Endothelial cell of umbilical vein (primary cell): ENCODE results near the gene CDK17. TPM values are rescaled to one million over a fixed set of nuclear protein-coding genes. Genes with fewer than 3 reads are reported as not detected.
"Not testable (repeated sequence)": the region's sequence is repeated elsewhere in the genome, so short reads cannot be mapped to it uniquely, and the experiment has no call there.

ENCODE experiments used
- BruUV-seq: library from RNA; stranded (reverse); fragments of 400-500 nt; replicated peaks from 2 replicates; lab custom pipeline; 2021; lab: Mats Ljungman, UMichigan
- CTCF ChIA-PET: fragments of 300-600, 350-600 bp; sonication (Branson Sonifier 250); formaldehyde crosslinking; loops from one replicate; lab custom pipeline; 2021; ENCODE audit warnings: antibody characterized with exemption, inconsistent platforms; lab: Charles Lee
- POLR2A ChIA-PET: fragments of 300-600, 350-600 bp; sonication (Branson Sonifier 250); formaldehyde crosslinking; loops from one replicate; lab custom pipeline; 2021; ENCODE audit warnings: antibody characterized with exemption, inconsistent platforms; lab: Charles Lee
- DNase-seq: peaks from one replicate; pipeline ENCODE4 v3.0.0-alpha.2; 2011; ENCODE audit warnings: low read depth, low spot score
- FAIRE-seq: peaks from 2 replicates; lab custom pipeline; 2011; peaks lifted over from hg19 to GRCh38; lab: Jason Lieb, UNC
- H2AFZ ChIP-seq: 2 replicates; pipeline ENCODE4 v1.6.0; 2012; ENCODE audit warnings: low read depth, low read length, control low read depth, inconsistent platforms
- H3K27ac ChIP-seq: 2 replicates; pipeline ENCODE4 v1.5.1; 2011; ENCODE audit warnings: low read depth, mild to moderate bottlenecking, control low read depth, low read length, moderate library complexity; ENCODE audit not compliant: insufficient read depth
- H3K27me3 ChIP-seq, 2 experiments: 2 replicates each; pipeline versions ENCODE4 v1.6.0 to v1.6.1; 2011; ENCODE audit warnings: low read length in 2 of 2, mixed read lengths in 1 of 2; ENCODE audit not compliant: control insufficient read depth in 2 of 2, insufficient read depth in 2 of 2
- H3K36me3 ChIP-seq, 2 experiments: 2 replicates in 1 of 2; 3 replicates in 1 of 2; pipeline ENCODE4 v1.5.1; 2011; ENCODE audit warnings: low read length in 2 of 2, mild to moderate bottlenecking in 1 of 2, moderate library complexity in 1 of 2; ENCODE audit not compliant: control insufficient read depth in 2 of 2, insufficient read depth in 2 of 2; ENCODE audit errors: extremely low read depth in 1 of 2
- H3K4me1 ChIP-seq: 3 replicates; pipeline ENCODE4 v1.5.1; 2011; ENCODE audit warnings: mild to moderate bottlenecking, low read length; ENCODE audit not compliant: control insufficient read depth, insufficient read depth; ENCODE audit errors: extremely low read depth
- H3K4me2 ChIP-seq: 2 replicates; pipeline ENCODE4 v1.6.1; 2011; ENCODE audit warnings: low read length, control low read depth, mixed read lengths; ENCODE audit not compliant: insufficient read depth
- H3K4me3 ChIP-seq, 3 experiments: fragments of 200-600 bp in 1 of 3; sonication (generic), shearing (Covaris generic) in 1 of 3; replicated peaks in 1 of 3; 2 replicates each; pipeline ENCODE4 v1.5.1; 2011 to 2016; ENCODE audit warnings: control low read depth in 3 of 3, low read length in 3 of 3, mild to moderate bottlenecking in 2 of 3, inconsistent platforms in 1 of 3, low read depth in 1 of 3, moderate library complexity in 1 of 3; ENCODE audit not compliant: insufficient read depth in 1 of 3
- H3K79me2 ChIP-seq: 2 replicates; pipeline ENCODE4 v1.6.0; 2012; ENCODE audit warnings: low read length, inconsistent platforms; ENCODE audit not compliant: control insufficient read depth, insufficient read depth
- H3K9ac ChIP-seq: replicated peaks from 2 replicates; pipeline ENCODE3; 2011; ENCODE audit warnings: low read length, control low read depth; ENCODE audit not compliant: insufficient read depth; ENCODE audit errors: extremely low read depth
- H3K9me1 ChIP-seq: replicated peaks from 3 replicates; pipeline ENCODE4 v1.6.0; 2011; ENCODE audit warnings: mild to moderate bottlenecking, low read length; ENCODE audit not compliant: control insufficient read depth, insufficient read depth; ENCODE audit errors: extremely low read depth
- H3K9me3 ChIP-seq: replicated peaks from 2 replicates; pipeline ENCODE4 v1.5.1; 2012; ENCODE audit warnings: low read length, inconsistent platforms; ENCODE audit not compliant: control insufficient read depth, insufficient read depth
- H4K20me1 ChIP-seq: replicated peaks from 2 replicates; pipeline ENCODE3; 2011; ENCODE audit warnings: mild to moderate bottlenecking, low read length; ENCODE audit not compliant: control insufficient read depth, insufficient read depth; ENCODE audit errors: extremely low read depth
- FOS ChIP-seq: IDR thresholded peaks from 2 replicates; pipeline ENCODE4 v1.6.1; 2011; ENCODE audit warnings: mild to moderate bottlenecking, low read length, moderate library complexity, borderline replicate concordance; ENCODE audit not compliant: insufficient read depth
- JUN ChIP-seq: IDR thresholded peaks from 2 replicates; pipeline ENCODE4 v1.6.1; 2011; ENCODE audit warnings: borderline replicate concordance, low read depth; ENCODE audit not compliant: insufficient read length, insufficient read depth
- POLR2AphosphoS5 ChIP-seq: IDR thresholded peaks from 2 replicates; pipeline ENCODE4 v1.6.1; 2012; ENCODE audit warnings: low read depth, mild to moderate bottlenecking, control low read depth, low read length, moderate library complexity; ENCODE audit not compliant: insufficient read depth
- dilution Hi-C: fragments of 300-500 bp; cut with MboI; formaldehyde crosslinking; loops from one replicate; pipeline ENCODE4 v1.15.0; 2019; ENCODE audit warnings: low sequenced_read_pairs; ENCODE audit not compliant: extremely low pct_ligation_motif_present
- intact Hi-C: fragments of 100-400 bp; cut with micrococcal nuclease; formaldehyde crosslinking; loops from one replicate; pipeline ENCODE4 v1.10.0; 2022
- polyA plus RNA-seq, 4 experiments: library from polyadenylated mRNA; depleted of rRNA in 3 of 4; stranded (reverse) in 3 of 4; unstranded in 1 of 4; fragments of >200 nt; gene quantifications; 2 replicates each; pipeline versions ENCODE4 v1.2.1 to v1.2.3, GENCODE V29; 2011 to 2012; ENCODE audit warnings: missing spikeins in 1 of 4
- total RNA-seq: library from RNA; stranded (reverse); gene quantifications from 2 replicates; pipeline ENCODE4 v1.2.3, GENCODE V29; 2021

Gene CDK17
- total and polyA plus RNA-seq, 2 donors (not counting 3 experiments of a cell fraction or from before 2014, with no cell fraction given): 61.1 to 176 TPM

DNA sequence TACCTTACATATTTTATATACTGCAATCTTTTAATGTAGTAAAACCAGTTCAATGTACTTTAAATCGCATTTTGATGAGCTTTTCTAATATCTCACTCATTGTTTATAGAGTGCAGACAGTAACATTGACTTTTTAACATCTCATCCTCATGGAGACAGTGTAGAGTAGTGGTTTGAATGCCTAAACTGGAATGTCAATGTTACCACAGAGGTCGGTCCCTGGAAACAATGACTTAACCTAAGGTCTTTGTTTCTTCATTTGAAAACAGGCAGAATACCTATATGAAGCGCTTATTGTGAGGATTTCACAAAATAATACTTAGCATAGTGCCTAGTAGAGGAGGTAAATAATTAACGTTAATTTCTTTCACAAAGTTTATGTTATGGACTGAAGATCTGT, 5.0 kb downstream of the CDK17 start:
- peaks cover 51% of the 10 kb centered on the region for H3K4me1 ChIP-seq
- FAIRE-seq (no peak), DNase-seq (peak; percentile 17)
- H3K9me3 ChIP-seq: no peaks in the 10 kb centered on the region
- BruUV-seq: no TSS peak
- dilution Hi-C loops: no loop called here
- H3K4me2 ChIP-seq: peak overlapping the region; percentile 99
- TF ChIP-seq JUN: no peak
- no peak for TF ChIP-seq FOS
- CTCF ChIA-PET: no interaction called here
- H2AFZ ChIP-seq: no peak overlapping the region
- H3K79me2 ChIP-seq: peaks cover 99% of the 10 kb centered on the region
- H3K27me3 ChIP-seq: no peaks in the 10 kb centered on the region
- no peaks in the 10 kb centered on the region for H3K9me1 ChIP-seq
- H3K27ac ChIP-seq: peak overlapping the region; percentile 94
- peak overlapping the region in 2 of 3 experiments; percentile 77 to 98 for H3K4me3 ChIP-seq
- intact Hi-C loops: loop anchor here (5.0 kb wide), 2 partner anchors 103 to 133 kb away; no protein-coding TSS in a partner anchor
- peaks cover 6% of the 10 kb centered on the region for H4K20me1 ChIP-seq
- POLR2A ChIA-PET: interaction anchor here (1.2 kb wide), 1 partner anchor 43 kb away, joined by 3 read pairs; no protein-coding TSS in a partner anchor
- H3K36me3 ChIP-seq: no peaks in the 10 kb centered on the region
- peak overlapping the region; percentile 99 for H3K9ac ChIP-seq

DNA sequence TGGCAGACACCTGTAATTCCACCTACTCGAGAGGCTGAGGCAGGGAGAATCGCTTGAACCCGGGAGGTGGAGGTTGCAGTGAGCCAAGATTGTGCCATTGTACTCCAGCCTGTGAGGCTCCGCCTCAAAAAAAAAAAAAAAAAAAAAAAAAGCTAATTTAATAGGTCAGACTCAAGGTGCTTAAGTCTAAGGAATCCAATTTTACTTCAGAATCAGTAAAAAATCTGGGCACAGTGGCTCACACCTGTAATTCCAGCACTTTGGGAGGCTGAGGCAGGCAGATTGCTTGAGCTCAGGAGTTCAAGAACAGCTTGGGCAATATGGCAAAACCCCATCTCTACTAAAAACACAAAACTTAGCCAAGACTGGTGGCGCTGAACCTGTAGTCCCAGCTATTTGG, 7.0 kb downstream of the CDK17 start:
- H2AFZ ChIP-seq, H3K36me3 ChIP-seq, dilution Hi-C loops, BruUV-seq, H3K9me1 ChIP-seq, intact Hi-C loops, H3K9me3 ChIP-seq, H3K27me3 ChIP-seq, FAIRE-seq, H4K20me1 ChIP-seq, DNase-seq: not testable (repeated sequence)
- Histone ChIP-seq H3K79me2 (peaks cover 99% of the 10 kb centered on the region), H3K27ac (peak overlapping the region; percentile 68), H3K4me2 (peak overlapping the region; percentile 64), H3K4me1 (peaks cover 53% of the 10 kb centered on the region), H3K4me3 (peak overlapping the region in 1 of 3 experiments; percentile 50), H3K9ac (peak overlapping the region; percentile 33)
- ChIA-PET POLR2A (interaction anchor here (0.6 to 1.7 kb wide), 8 partner anchors 14 to 108 kb away, joined by 3 to 15 read pairs (median 6); no protein-coding TSS in a partner anchor), CTCF (interaction anchor here (1.2 to 1.4 kb wide), 2 partner anchors 17 to 45 kb away, joined by 4 to 6 read pairs; no protein-coding TSS in a partner anchor)
- peak; percentile 19 for TF ChIP-seq POLR2AphosphoS5
